Measurements from ENCODE around the gene MFSD2A. TPM values are rescaled to one million over a fixed set of nuclear protein-coding genes. Genes with fewer than 3 reads are reported as not detected.

Gene MFSD2A
- total RNA-seq (2021) (1.4 and 1.8 TPM in 2 replicates), Bru-seq, nascent RNA (percentile 55 among the genes with signal in this experiment), BruChase-seq, experiment 1, labeled RNA remaining after a 2-hour chase (percentile 41 among the genes with signal in this experiment), BruChase-seq, experiment 2, labeled RNA remaining after a 6-hour chase (percentile 62 among the genes with signal in this experiment)
- long read RNA-seq, partial matches to known transcripts: 1 of 1 reads
- long read RNA-seq, other reads (novel, unspliced or antisense): 0 of 1 reads

- DNase-seq: peak; percentile 62 to 93
- H3K9me3 ChIP-seq (ENCODE audit: insufficient read depth, low read depth): no peaks in the 10 kb centered on the region
- H3K27me3 ChIP-seq (ENCODE audit: insufficient read depth, low read depth): no peaks in the 10 kb centered on the region
- TF ChIP-seq EZH2 (IDR thresholded peaks at IDR 0.05; ENCODE audit: low read depth) (no peak), CTCF (conservative IDR thresholded peaks at IDR 0.05) (no peak)
- H3K4me3 ChIP-seq: peak within 1 kb of the TSS; percentile 69
- H3F3A ChIP-seq (ENCODE audit: insufficient read depth, low read depth): peaks cover 12% of the 10 kb centered on the region; the same call in 1 of the 2 replicates
- H3K4me2 ChIP-seq: peak within 1 kb of the TSS; percentile 87
- H2AFZ ChIP-seq: peak within 1 kb of the TSS; percentile 95
- no peak within 1 kb of the TSS for H3K27ac ChIP-seq
- POLR2A ChIA-PET (ENCODE audit: unreplicated experiment): interaction anchor here (0.5 to 1.2 kb wide), 2 partner anchors 27 to 741 kb away, joined by 6 read pairs; no protein-coding TSS in a partner anchor
- no TSS peak for BruUV-seq (replicated peaks)
- CTCF ChIA-PET: interaction anchor here (1.0 to 1.4 kb wide), 3 partner anchors 19 to 77 kb away, joined by 3 to 8 read pairs (median 5); no protein-coding TSS in a partner anchor
- H3K36me3 ChIP-seq (ENCODE audit: low read depth): no peaks in the 10 kb centered on the region
- no peaks in the 10 kb centered on the region for H3K79me2 ChIP-seq (ENCODE audit: low read depth)
- no peaks in the 10 kb centered on the region for H4K20me1 ChIP-seq (ENCODE audit: insufficient read depth)
- H3K9me2 ChIP-seq (ENCODE audit: insufficient read depth): no peaks in the 10 kb centered on the region
- intact Hi-C loops (cut with micrococcal nuclease; ENCODE audit: unreplicated experiment): no loop called here
- H3K4me1 ChIP-seq (replicated peaks; ENCODE audit: insufficient read depth): peaks cover 12% of the 10 kb centered on the region
Observed at GRCh38 chr1:39954870-39955546, at the start of gene MFSD2A. Gene MFSD2A, plus strand, starts transcription at chr1:39955145. Its CDS starts 148 bp downstream, at chr1:39955293.

DNA sequence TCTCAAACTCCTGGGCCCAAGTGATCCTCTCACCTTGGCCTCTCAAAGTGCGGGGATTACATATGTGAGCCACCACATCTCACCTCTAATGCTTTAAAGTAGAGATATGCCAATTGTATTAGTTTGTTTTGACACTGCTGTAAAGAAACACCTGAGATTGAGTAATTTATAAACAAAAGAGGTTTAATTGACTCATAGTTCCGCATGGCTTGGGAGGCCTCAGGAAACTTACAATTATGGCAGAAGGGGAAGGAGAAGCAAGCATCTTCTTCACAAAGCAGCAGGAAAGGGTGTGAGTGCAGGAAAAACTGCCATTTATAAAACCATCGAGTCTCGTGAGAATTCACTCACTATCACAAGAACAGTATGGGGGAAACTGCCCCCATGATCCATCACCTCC, 49.8 kb upstream of the MFSD2A start:
- no peak overlapping the region for H3K4me2 ChIP-seq
- no peaks in the 10 kb centered on the region for H3K36me3 ChIP-seq (ENCODE audit: low read depth)
- peaks cover 7% of the 10 kb centered on the region for H3K9me3 ChIP-seq (ENCODE audit: insufficient read depth, low read depth)
- POLR2A ChIA-PET (ENCODE audit: unreplicated experiment): no interaction called here
- no peaks in the 10 kb centered on the region for H3K79me2 ChIP-seq (ENCODE audit: low read depth)
- H2AFZ ChIP-seq: no peak overlapping the region
- no peak for TF ChIP-seq EZH2 (IDR thresholded peaks at IDR 0.05; ENCODE audit: low read depth)
- TF ChIP-seq CTCF (conservative IDR thresholded peaks at IDR 0.05): no peak
- H3K4me1 ChIP-seq (replicated peaks; ENCODE audit: insufficient read depth): peaks cover 13% of the 10 kb centered on the region; the same call in 1 of the 2 replicates
- H3K27me3 ChIP-seq (ENCODE audit: insufficient read depth, low read depth): peaks cover 16% of the 10 kb centered on the region
- peak in 1 of 2 experiments; percentile 61 for DNase-seq
- H3K27ac ChIP-seq: no peak overlapping the region
- intact Hi-C loops (cut with micrococcal nuclease; ENCODE audit: unreplicated experiment): no loop called here
- CTCF ChIA-PET: no interaction called here
- no peaks in the 10 kb centered on the region for H3K9me2 ChIP-seq (ENCODE audit: insufficient read depth)
- no peaks in the 10 kb centered on the region for H4K20me1 ChIP-seq (ENCODE audit: insufficient read depth)
- no peak overlapping the region for H3K4me3 ChIP-seq
- BruUV-seq (replicated peaks): no TSS peak
- peaks cover 13% of the 10 kb centered on the region; the same call in 1 of the 2 replicates for H3F3A ChIP-seq (ENCODE audit: insufficient read depth, low read depth)

DNA sequence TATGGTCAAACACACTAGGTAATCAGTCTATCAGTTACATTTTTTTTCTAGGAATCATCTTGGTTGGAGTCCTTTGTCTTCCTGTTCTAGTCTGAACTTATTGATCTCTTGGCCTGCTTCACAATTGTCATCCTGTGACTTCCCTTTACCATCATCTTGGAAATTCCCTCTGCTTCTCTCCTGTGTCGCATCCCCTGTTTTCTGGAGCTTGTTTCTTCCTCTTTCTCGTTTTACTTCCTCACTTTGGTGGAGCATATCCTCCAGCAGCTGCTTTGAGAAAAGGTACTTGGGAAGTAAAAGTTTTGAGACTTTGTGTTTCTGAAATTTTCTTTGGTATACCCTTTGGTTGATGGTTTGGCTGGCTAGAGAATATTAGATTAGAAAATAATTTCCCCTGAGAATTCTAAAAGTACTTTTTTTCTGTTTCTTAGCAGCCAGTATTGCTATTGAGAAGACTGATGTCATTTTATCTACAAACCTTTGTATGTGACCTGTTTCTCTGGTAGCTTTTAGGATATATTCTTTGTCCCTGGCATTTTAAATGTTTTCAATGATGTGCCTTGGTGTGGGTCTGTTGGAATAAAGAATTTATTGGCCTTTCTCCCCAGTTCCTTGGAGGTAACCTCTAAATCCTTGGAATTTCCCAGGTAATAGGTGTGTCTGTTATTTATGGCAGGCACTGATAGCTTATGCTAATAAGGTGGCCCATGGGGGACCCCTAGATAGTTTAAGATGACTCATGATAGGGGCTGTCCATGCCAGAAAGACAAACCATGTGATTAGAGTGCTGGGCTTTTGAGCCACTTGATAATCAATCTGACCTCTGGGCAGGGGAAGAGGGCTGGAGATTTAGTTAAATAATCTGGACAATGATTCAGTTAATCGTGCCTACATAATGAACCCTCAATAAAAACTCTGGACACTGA, 47.2 kb upstream of the MFSD2A start:
- intact Hi-C loops (cut with micrococcal nuclease; ENCODE audit: unreplicated experiment): no loop called here
- H3K4me1 ChIP-seq (replicated peaks; ENCODE audit: insufficient read depth): 0 out of 2 replicates have a peak, but pooled peaks cover 6% of the 10 kb centered on the region
- DNase-seq: no peak
- 0 out of 2 replicates have a peak, but pooled peaks cover 4% of the 10 kb centered on the region for H3K27me3 ChIP-seq (ENCODE audit: insufficient read depth, low read depth)
- POLR2A ChIA-PET (ENCODE audit: unreplicated experiment): no interaction called here
- no peak overlapping the region for H3K27ac ChIP-seq
- H3K9me2 ChIP-seq (ENCODE audit: insufficient read depth): no peaks in the 10 kb centered on the region
- CTCF ChIA-PET: no interaction called here
- no peaks in the 10 kb centered on the region for H3K79me2 ChIP-seq (ENCODE audit: low read depth)
- no peak overlapping the region for H2AFZ ChIP-seq
- no TSS peak for BruUV-seq (replicated peaks)
- H3K9me3 ChIP-seq (ENCODE audit: insufficient read depth, low read depth): peaks cover 7% of the 10 kb centered on the region
- H3K4me2 ChIP-seq: no peak overlapping the region
- no peaks in the 10 kb centered on the region for H4K20me1 ChIP-seq (ENCODE audit: insufficient read depth)
- no peaks in the 10 kb centered on the region for H3K36me3 ChIP-seq (ENCODE audit: low read depth)
- H3K4me3 ChIP-seq: no peak overlapping the region
- peaks cover 13% of the 10 kb centered on the region; the same call in 1 of the 2 replicates for H3F3A ChIP-seq (ENCODE audit: insufficient read depth, low read depth)
- TF ChIP-seq CTCF (conservative IDR thresholded peaks at IDR 0.05): no peak
- no peak for TF ChIP-seq EZH2 (IDR thresholded peaks at IDR 0.05; ENCODE audit: low read depth)
